ENCODE measurements around the gene INPP4B. TPM values are rescaled to one million over a fixed set of nuclear protein-coding genes. Genes with fewer than 3 reads are reported as not detected.
A peak's percentile ranks its signal among the peaks of the same experiment; 100 is the strongest.

Gene INPP4B
- 14.3 TPM for total RNA-seq (2021; ENCODE audit: unreplicated experiment)
- 7.8 and 9.8 TPM in 2 replicates for polyA plus RNA-seq (2012)
- percentile 69 among the genes with signal in this experiment for Bru-seq, nascent RNA
- percentile 47 among the genes with signal in this experiment for BruChase-seq, experiment 1, labeled RNA remaining after a 6-hour chase
- BruChase-seq, experiment 2, labeled RNA remaining after a 2-hour chase = percentile 56 among the genes with signal in this experiment
- long read RNA-seq, partial matches to known transcripts = 11 of 22 reads
- long read RNA-seq, other reads (novel, unspliced or antisense) = 10 of 22 reads

GRCh38 chr4:142846108-142846728, at the start of gene INPP4B:
Gene INPP4B (minus strand): TSS chr4:142846301.
- peak within 1 kb of the TSS; percentile 63 to 69 for H3K4me3 ChIP-seq (replicated peaks in 1 of 2; ENCODE audit: low read depth in 1 of 2, low read length in 2 of 2)
- peak within 1 kb of the TSS; percentile 93 for H2AFZ ChIP-seq (ENCODE audit: low read depth, low read length, poor library complexity, severe bottlenecking)
- TF ChIP-seq MAX (IDR thresholded peaks at IDR 0.05) (no peak; the same call in 1 of the 2 replicates), EGR1 (IDR thresholded peaks at IDR 0.05; ENCODE audit: low read depth) (no peak), ATF3 (IDR thresholded peaks at IDR 0.05) (no peak), POLR2AphosphoS5 (IDR thresholded peaks at IDR 0.05; ENCODE audit: low read depth, low read length) (no peak), CEBPB (IDR thresholded peaks at IDR 0.05; ENCODE audit: low read depth) (no peak), RAD21 (IDR thresholded peaks at IDR 0.05; ENCODE audit: low read depth) (no peak), JUND (IDR thresholded peaks at IDR 0.05) (no peak), ZNF274 (IDR thresholded peaks at IDR 0.05; ENCODE audit: low read depth, low read length) (no peak), SP1 (IDR thresholded peaks at IDR 0.05; ENCODE audit: low read depth) (no peak), CBX3 (IDR thresholded peaks at IDR 0.05; ENCODE audit: low read depth) (no peak), ELF1 (IDR thresholded peaks at IDR 0.05; ENCODE audit: borderline replicate concordance, low read depth) (no peak), ZBTB33 (IDR thresholded peaks at IDR 0.05; ENCODE audit: extremely low read depth, insufficient replicate concordance, low read length) (no peak), POLR2A (IDR thresholded peaks at IDR 0.05; ENCODE audit: borderline replicate concordance, extremely low read depth, insufficient read depth, insufficient read length) (no peak), EZH2phosphoT487 (IDR thresholded peaks at IDR 0.05; ENCODE audit: borderline replicate concordance) (no peak), CTCF (IDR thresholded peaks at IDR 0.05 in 2 of 3, conservative IDR thresholded peaks at IDR 0.05 in 1 of 3; ENCODE audit: borderline replicate concordance in 1 of 3, insufficient read depth in 1 of 3, low read depth in 2 of 3, low read length in 2 of 3) (no peak), ZFX (IDR thresholded peaks at IDR 0.05) (no peak), REST (IDR thresholded peaks at IDR 0.05; ENCODE audit: low read depth) (no peak), EZH2 (IDR thresholded peaks at IDR 0.05) (no peak), SIN3A (IDR thresholded peaks at IDR 0.05; ENCODE audit: low read depth) (no peak), SRF (IDR thresholded peaks at IDR 0.05; ENCODE audit: low read depth) (no peak)
- peaks cover 7 to 23% of the 10 kb centered on the region in 2 experiments for H3K4me1 ChIP-seq (ENCODE audit: control insufficient read depth in 1 of 2, insufficient read depth in 2 of 2, low read length in 2 of 2)
- RAD21 ChIA-PET (ENCODE audit: low non-redundant PET in 1 of 2, low total read pairs in 2 of 2, uncharacterized antibody in 2 of 2, unreplicated experiment in 2 of 2) = no interaction called here
- no peaks in the 10 kb centered on the region for H3K27me3 ChIP-seq (ENCODE audit: insufficient read depth, low read length)
- CTCF ChIA-PET = interaction anchor here (0.8 to 2.0 kb wide), 3 partner anchors 36 to 719 kb away, joined by 3 to 10 read pairs (median 4); no protein-coding TSS in a partner anchor
- H3K79me2 ChIP-seq (ENCODE audit: insufficient read depth, low read length) = no peaks in the 10 kb centered on the region
- peak; percentile 59 for ATAC-seq
- no peaks in the 10 kb centered on the region for H4K20me1 ChIP-seq (ENCODE audit: insufficient read depth)
- no peaks in the 10 kb centered on the region for H3K9me2 ChIP-seq (ENCODE audit: insufficient read depth)
- POLR2A ChIA-PET = no interaction called here
- H3K9me3 ChIP-seq (ENCODE audit: control insufficient read depth in 1 of 2, insufficient read depth in 1 of 2, low read depth in 1 of 2, low read length in 2 of 2) = no peaks in the 10 kb centered on the region
- BruUV-seq (replicated peaks) = no TSS peak
- intact Hi-C loops (cut with micrococcal nuclease) = loop anchor here (2.0 to 10.0 kb wide), 7 partner anchors 493 to 1981 kb away; no protein-coding TSS in a partner anchor
- peak within 1 kb of the TSS; percentile 41 for H3K9ac ChIP-seq (ENCODE audit: low read length)
- peak within 1 kb of the TSS; percentile 65 for H3K27ac ChIP-seq (ENCODE audit: low read depth, low read length)
- DNase-seq (ENCODE audit: low read depth, low spot score) = peak; percentile 13
- H3K4me2 ChIP-seq (ENCODE audit: low read length) = peak within 1 kb of the TSS; percentile 98
- no peaks in the 10 kb centered on the region for H3K36me3 ChIP-seq (ENCODE audit: control insufficient read depth in 1 of 2, insufficient read depth in 2 of 2, low read length in 2 of 2)
